Eye (tissue), 1 donor: Measurements from ENCODE around the gene PLPP2.

Experiments used
- DNase-seq: peaks from one replicate; pipeline ENCODE4 v3.0.0-alpha.2; 2015

Gene PLPP2

GRCh38 chr19:313988-314815 lies 23.0 kb upstream of the PLPP2 start:
- DNase-seq, result no peak

DNA sequence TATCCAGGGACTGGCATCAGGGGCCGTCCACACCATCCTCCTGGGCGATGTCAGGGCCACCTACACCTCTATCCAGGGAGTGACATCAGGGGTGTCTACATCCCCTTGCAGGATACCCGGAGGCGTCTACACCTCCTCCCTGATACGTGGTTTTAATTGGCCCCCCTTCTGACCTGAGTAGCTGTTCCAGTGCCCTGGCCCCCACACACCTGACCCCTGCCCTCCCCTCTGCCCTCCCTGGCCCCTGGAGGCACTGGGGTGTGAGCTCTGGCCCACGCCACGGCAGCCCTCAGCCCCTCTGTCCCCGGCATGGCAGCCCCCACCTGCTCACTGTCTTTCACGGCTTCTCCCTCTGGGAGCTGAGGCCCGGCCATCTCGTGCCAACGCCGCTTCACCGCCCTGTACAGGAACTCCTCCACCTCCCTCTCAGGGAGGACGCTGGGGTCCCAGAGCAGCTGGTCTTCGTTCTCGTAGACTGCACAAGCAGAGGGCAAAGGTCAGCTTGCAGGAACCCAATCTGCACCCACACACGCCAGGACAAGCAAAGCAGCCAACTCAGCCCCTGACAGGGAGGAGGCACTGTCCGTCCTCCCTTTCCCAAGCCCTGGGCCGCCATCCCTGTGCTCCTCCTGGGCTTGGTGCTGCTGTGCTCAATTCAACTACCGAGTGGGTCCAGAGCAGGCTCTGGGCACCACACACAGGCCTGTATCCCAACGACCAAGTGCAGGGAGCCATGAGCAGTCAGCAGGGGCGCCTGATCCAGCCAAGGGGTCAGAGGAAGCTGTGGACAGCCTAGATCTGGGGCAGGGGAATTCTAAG lies 22.2 kb upstream of the PLPP2 start:
- DNase-seq, result no peak

DNA sequence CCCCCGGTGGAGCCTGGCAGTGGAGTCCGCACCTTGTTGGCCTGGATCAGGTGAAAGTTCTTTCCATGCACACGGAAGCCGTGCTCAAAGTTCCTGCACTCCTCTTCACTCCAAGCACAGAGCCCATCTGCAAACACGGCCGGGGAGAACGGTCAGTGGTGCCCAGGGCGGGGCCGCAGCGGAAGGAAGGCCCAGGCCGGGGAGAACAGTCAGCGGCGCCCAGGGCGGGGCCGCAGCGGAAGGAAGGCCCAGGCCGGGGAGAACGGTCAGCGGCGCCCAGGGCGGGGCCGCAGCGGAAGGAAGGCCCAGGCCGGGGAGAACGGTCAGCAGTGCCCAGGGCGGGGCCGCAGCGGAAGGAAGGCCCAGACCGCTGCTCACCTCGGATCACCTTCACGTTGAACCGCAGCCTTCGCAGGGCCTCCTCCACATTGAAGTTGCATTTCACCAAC lies 20.6 kb upstream of the PLPP2 start:
- no peak for DNase-seq

GRCh38 chr19:310781-311496 lies 19.7 kb upstream of the PLPP2 start:
- no peak for DNase-seq

DNA sequence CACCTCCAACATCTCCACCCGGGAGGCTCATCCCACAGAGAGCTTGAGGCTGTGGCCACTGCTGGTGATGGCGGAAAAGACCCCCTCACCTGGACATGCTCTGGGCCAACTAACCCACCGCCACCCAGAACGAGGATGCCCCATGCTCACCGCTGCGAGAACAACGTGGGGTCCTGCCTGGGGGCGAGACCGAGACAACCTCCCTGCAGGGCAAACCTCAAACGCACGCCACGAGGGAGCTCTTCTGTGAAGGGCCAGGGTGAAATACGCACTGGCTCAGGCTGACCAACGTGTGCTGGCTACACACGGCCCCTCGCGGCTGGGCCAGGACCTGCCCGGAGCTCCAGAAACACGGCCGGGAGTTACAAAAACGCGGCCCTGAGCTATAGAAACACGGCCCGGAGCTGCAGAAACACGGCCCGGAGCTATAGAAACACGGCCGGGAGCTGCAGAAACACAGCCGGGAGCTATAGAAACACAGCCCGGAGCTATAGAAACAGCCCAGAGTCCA lies 19.0 kb upstream of the PLPP2 start:
- DNase-seq, result peak; percentile 65

DNA sequence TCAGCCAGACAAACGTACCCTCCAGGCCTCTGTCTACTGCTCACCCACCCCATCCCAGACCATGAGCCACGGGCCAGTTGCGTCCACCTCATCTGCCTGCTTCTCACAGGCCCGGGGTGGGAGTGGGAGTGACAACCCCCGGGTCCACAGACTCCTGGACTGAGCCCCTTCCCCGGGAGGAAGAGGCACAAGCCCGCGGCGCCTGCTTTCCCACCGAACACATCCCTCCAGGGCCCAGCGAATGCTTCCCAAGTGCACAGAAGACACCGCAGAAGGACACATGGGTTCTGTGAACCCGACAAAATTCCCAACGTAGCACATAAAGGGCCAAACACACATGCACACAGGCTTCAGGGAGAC lies 18.0 kb upstream of the PLPP2 start:
- DNase-seq, result no peak

GRCh38 chr19:308471-309205 lies 17.4 kb upstream of the PLPP2 start:
- no peak for DNase-seq

GRCh38 chr19:307793-308420 lies 16.7 kb upstream of the PLPP2 start:
- no peak for DNase-seq

- DNase-seq, result no peak
These were observed 15.9 kb upstream of the PLPP2 start for GRCh38 chr19:307111-307531.

DNA sequence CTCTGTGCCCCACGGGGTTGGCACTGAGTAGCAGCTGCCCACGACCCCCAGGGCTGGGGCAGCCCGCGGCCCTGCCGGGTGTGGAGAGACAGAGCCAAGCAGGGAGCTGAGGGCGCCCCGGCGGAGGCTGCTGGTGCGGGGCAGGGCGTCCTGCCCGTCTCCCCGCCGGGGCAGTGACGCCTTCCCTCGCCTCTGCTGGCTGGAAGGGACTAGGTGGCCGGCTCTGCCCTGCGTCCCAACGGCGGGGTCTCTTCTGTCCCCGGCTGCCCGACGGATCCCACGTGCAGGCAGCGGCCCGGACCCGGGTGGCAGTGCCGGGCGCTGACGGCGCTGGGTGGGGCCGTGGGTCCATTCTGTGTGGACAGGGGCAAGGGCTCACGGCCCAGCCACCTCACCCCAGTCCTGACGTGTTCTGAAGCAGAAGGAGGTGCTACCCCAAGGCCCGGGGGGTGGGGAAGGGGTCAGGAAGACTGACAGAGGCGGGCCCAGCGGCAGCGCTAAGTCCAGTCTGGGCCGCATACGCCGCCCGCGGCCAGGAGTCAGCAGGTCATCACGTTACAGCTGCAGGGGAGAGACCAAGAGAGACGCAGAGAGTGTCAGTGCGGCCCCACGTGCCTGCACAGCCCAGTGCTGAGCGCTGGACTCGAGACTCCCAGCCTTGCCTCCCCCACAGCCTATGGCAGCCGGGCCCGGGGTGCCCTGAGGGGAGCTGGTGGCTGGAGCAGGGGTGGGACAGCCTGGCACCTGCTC lies 15.1 kb upstream of the PLPP2 start:
- no peak for DNase-seq

- DNase-seq, result no peak
These were observed 14.3 kb upstream of the PLPP2 start for GRCh38 chr19:305240-306150.

- no peak for DNase-seq
These were observed 5.4 kb upstream of the PLPP2 start for GRCh38 chr19:296476-297225.

- no peak for DNase-seq
These were observed 4.6 kb upstream of the PLPP2 start for GRCh38 chr19:295687-296370.

GRCh38 chr19:294946-295686 lies 3.9 kb upstream of the PLPP2 start:
- peak; percentile 66 for DNase-seq

DNA sequence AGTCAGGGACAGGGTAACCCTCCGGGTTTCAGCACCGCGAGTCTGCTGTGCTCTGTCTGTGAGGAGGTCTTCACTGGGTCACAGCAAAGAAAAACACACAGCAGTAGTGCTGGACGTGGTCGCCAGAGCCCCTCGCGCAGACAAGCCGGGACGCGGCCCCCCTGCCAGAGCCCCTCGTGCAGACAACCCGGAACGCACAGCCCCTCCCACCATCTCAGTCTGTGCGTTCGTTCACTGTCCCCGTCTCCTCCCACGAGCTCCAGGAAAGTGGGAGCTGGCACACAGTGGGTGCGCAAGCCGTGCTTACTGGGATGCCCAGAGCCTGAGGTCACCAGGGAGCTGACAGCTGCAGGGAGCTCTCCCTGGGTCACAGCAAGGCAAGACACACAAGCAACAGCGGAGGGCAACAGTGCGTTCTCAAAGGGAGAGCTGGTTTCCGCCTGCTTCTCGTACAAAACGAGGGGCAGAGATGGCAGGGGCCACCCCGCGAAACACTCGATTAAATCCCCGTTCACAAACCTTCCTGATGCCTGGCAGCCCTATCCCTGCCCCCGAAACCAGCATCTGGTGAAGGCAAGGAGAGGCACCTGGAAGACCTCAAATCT lies 3.2 kb upstream of the PLPP2 start:
- DNase-seq, result peak; percentile 70

DNA sequence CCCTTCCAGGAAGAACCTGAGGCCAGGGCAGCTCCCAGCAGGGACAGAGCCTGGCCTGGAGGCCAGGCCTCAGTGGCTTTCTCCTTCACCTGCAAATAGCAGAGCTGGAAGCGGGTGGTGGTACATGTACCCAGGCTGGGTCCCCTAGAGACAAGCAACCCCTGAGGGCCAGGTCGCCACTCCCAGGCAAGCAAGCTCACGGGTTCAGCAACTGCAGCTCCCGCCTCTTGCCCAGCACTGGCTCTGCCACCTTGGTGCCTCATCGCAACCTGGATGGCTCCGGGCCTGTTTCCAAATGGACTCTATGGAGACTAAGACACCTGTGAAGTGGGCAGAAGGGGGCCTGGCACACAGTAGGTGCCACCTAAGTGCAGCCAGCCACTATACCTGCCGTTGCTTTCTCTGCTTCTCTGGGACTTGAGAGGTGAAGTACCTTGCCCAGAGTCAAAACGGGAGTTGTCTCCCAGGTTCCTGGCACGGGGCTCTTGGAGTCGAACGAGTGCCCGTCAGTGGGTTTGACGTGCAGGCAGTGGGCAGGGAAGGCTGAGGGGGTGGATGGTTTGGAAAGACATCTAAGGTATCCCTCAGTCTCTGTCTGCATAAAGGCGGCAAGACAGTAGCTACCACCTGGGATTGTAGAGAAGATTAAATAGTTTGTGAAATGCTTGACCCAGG lies 2.4 kb upstream of the PLPP2 start:
- DNase-seq, result no peak

DNA sequence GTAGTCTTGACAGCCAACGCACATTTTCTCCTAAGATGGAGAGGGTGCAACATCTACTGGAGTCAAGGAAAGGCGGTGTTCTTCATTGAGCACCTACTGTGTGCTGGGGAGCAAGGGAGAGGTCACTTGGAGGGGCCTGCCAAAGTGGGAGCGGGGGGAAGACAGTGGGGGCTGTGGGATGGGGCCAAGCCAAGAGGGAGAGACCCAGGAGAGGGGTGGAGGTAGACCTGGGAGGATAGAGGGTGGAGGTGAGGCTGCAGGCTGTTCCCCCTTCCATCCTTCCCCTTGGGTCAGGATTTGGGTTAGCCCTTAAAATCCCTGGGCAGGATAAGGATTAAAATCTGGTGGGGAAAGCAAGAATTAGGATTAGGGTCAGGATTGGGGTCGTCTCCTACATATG lies 1.7 kb upstream of the PLPP2 start:
- no peak for DNase-seq
